Effector CD8-positive, alpha-beta T cell (primary cell): ENCODE measurements around the gene HOTAIR.

Source experiments
- DNase-seq: peaks from one replicate; lab custom pipeline; 2025; lab: John Stamatoyannopoulos, UW

Gene HOTAIR

GRCh38 chr12:53948650-53949593 is 25.8 kb downstream of the HOTAIR start:
- DNase-seq: no peak

GRCh38 chr12:53947743-53948142 is 27.0 kb downstream of the HOTAIR start:
- DNase-seq: no peak

- DNase-seq: no peak
Measured at GRCh38 chr12:53944907-53945847, 29.6 kb downstream of the HOTAIR start.

GRCh38 chr12:53944209-53944608 is 30.5 kb downstream of the HOTAIR start:
- DNase-seq: no peak

- no peak for DNase-seq
Measured at GRCh38 chr12:53942467-53942997, 32.2 kb downstream of the HOTAIR start.

- no peak for DNase-seq
Measured at GRCh38 chr12:53941750-53942149, 33.0 kb downstream of the HOTAIR start.

- DNase-seq: no peak
Measured at GRCh38 chr12:53941187-53941586, 33.6 kb downstream of the HOTAIR start.

GRCh38 chr12:53940443-53941014 is 34.2 kb downstream of the HOTAIR start:
- DNase-seq: no peak

- no peak for DNase-seq
Measured at GRCh38 chr12:53939141-53940108, 35.3 kb downstream of the HOTAIR start.

GRCh38 chr12:53938326-53939140 is 36.2 kb downstream of the HOTAIR start, which contains the start of gene HOXC13:
TSS of gene HOXC13 (plus strand) at chr12:53938831. CDS start at chr12:53938907, 76 bp downstream.
- no peak for DNase-seq

GRCh38 chr12:53937596-53938325 is 37.0 kb downstream of the HOTAIR start:
- DNase-seq: no peak

GRCh38 chr12:53937099-53937498 is 37.7 kb downstream of the HOTAIR start:
- no peak for DNase-seq

GRCh38 chr12:53935383-53936341 is 39.1 kb downstream of the HOTAIR start:
- no peak for DNase-seq

- no peak for DNase-seq
Measured at GRCh38 chr12:53932915-53933314, 41.8 kb downstream of the HOTAIR start.

- no peak for DNase-seq
Measured at GRCh38 chr12:53931844-53932581, 42.7 kb downstream of the HOTAIR start.

GRCh38 chr12:53930591-53931255 is 44.0 kb downstream of the HOTAIR start:
- DNase-seq: no peak

- no peak for DNase-seq
Measured at GRCh38 chr12:53929527-53929926, 45.2 kb downstream of the HOTAIR start.
